Stimulated activated naive B cell treated with anti-CD40 and anti-IgM and Interleukin-4, amounts not matched to agents 10 μg/mL and 1 μg/mL and 100 μg/mL, for 72 hours (primary cell): ENCODE measurements around the gene GPC6.

Source experiments
- ATAC-seq, 2 donors: fragments of 150-1000 bp; cut with Tn5 transposase; replicated peaks; 2 replicates each; pipeline ENCODE4 v1.10.0; 2021; ENCODE audit warnings: moderate library complexity in 1 of 2
- DNase-seq: peaks from one replicate; pipeline ENCODE4 v3.0.0; 2021
- H3K27ac Mint-ChIP-seq: one replicate; pipeline ENCODE4 v1.8.0; 2022; ENCODE audit warnings: mild to moderate bottlenecking, mixed read lengths
- H3K27me3 Mint-ChIP-seq, 2 donors: one replicate each; pipeline ENCODE4 v1.8.0; 2022; ENCODE audit warnings: mixed read lengths in 2 of 2
- H3K36me3 Mint-ChIP-seq, 2 donors: one replicate each; pipeline ENCODE4 v1.8.0; 2022; ENCODE audit warnings: mixed read lengths in 2 of 2, mild to moderate bottlenecking in 1 of 2
- H3K4me1 Mint-ChIP-seq, 2 donors: one replicate each; pipeline ENCODE4 v1.8.0; 2022; ENCODE audit warnings: mixed read lengths in 2 of 2, mild to moderate bottlenecking in 1 of 2
- H3K4me3 Mint-ChIP-seq, 2 donors: one replicate each; pipeline ENCODE4 v1.8.0; 2022; ENCODE audit warnings: mild to moderate bottlenecking in 2 of 2, mixed read lengths in 2 of 2, moderate library complexity in 1 of 2
- H3K9me3 Mint-ChIP-seq, 2 donors: one replicate each; pipeline ENCODE4 v1.8.0; 2022; ENCODE audit warnings: mixed read lengths in 2 of 2, mild to moderate bottlenecking in 1 of 2

Gene GPC6

GRCh38 chr13:94218537-94218936, 991.9 kb downstream of the GPC6 start:
- H3K4me1 Mint-ChIP-seq: peaks cover 0 to 2% of the 10 kb centered on the region in 2 donors
- H3K4me3 Mint-ChIP-seq: no peak overlapping the region
- H3K9me3 Mint-ChIP-seq: no peaks in the 10 kb centered on the region
- DNase-seq (no peak), ATAC-seq (no peak)
- no peaks in the 10 kb centered on the region for H3K36me3 Mint-ChIP-seq
- H3K27ac Mint-ChIP-seq: no peak overlapping the region
- peaks cover 0 to 2% of the 10 kb centered on the region in 2 donors for H3K27me3 Mint-ChIP-seq

GRCh38 chr13:94218951-94219350, 992.3 kb downstream of the GPC6 start:
- Mint-ChIP-seq H3K9me3 (no peaks in the 10 kb centered on the region), H3K27ac (no peak overlapping the region), H3K4me1 (peaks cover 0 to 2% of the 10 kb centered on the region in 2 donors), H3K27me3 (peaks cover 0 to 6% of the 10 kb centered on the region in 2 donors), H3K36me3 (no peaks in the 10 kb centered on the region), H3K4me3 (no peak overlapping the region)
- DNase-seq (no peak), ATAC-seq (no peak)

- peaks cover 0 to under 1% of the 10 kb centered on the region in 2 donors for H3K9me3 Mint-ChIP-seq
- H3K4me1 Mint-ChIP-seq: no peaks in the 10 kb centered on the region
- peaks cover 0 to 7% of the 10 kb centered on the region in 2 donors for H3K27me3 Mint-ChIP-seq
- ATAC-seq (no peak), DNase-seq (no peak)
- no peak overlapping the region for H3K27ac Mint-ChIP-seq
- no peaks in the 10 kb centered on the region for H3K36me3 Mint-ChIP-seq
- no peak overlapping the region for H3K4me3 Mint-ChIP-seq
Observed at GRCh38 chr13:94224670-94225069, 998.1 kb downstream of the GPC6 start.

GRCh38 chr13:94227255-94227879, 1000.8 kb downstream of the GPC6 start:
- Mint-ChIP-seq H3K4me1 (no peaks in the 10 kb centered on the region), H3K4me3 (no peak overlapping the region), H3K9me3 (peaks cover 0 to 3% of the 10 kb centered on the region in 2 donors), H3K27ac (no peak overlapping the region), H3K27me3 (peaks cover 0 to 7% of the 10 kb centered on the region in 2 donors), H3K36me3 (no peaks in the 10 kb centered on the region)
- no peak for ATAC-seq
- DNase-seq: no peak

- Mint-ChIP-seq H3K36me3 (no peaks in the 10 kb centered on the region), H3K4me1 (peaks cover 2 to 6% of the 10 kb centered on the region in 2 donors), H3K9me3 (peaks cover 0 to 3% of the 10 kb centered on the region in 2 donors), H3K4me3 (no peak overlapping the region), H3K27me3 (peaks cover 0 to 2% of the 10 kb centered on the region in 2 donors), H3K27ac (no peak overlapping the region)
- DNase-seq (no peak), ATAC-seq (no peak)
Observed at GRCh38 chr13:94228763-94229162, 1002.2 kb downstream of the GPC6 start.

- Mint-ChIP-seq H3K4me1 (peaks cover 11 to 18% of the 10 kb centered on the region in 2 donors), H3K27me3 (no peaks in the 10 kb centered on the region), H3K36me3 (no peaks in the 10 kb centered on the region), H3K9me3 (peaks cover 0 to 3% of the 10 kb centered on the region in 2 donors), H3K4me3 (no peak overlapping the region), H3K27ac (no peak overlapping the region)
- ATAC-seq (no peak), DNase-seq (no peak)
Observed at GRCh38 chr13:94232161-94232950, 1005.7 kb downstream of the GPC6 start.

GRCh38 chr13:94232956-94233355, 1006.3 kb downstream of the GPC6 start:
- H3K4me1 Mint-ChIP-seq: peaks cover 16 to 24% of the 10 kb centered on the region in 2 donors
- no peak overlapping the region for H3K27ac Mint-ChIP-seq
- no peak for DNase-seq
- H3K9me3 Mint-ChIP-seq: peaks cover 0 to 3% of the 10 kb centered on the region in 2 donors
- no peaks in the 10 kb centered on the region for H3K36me3 Mint-ChIP-seq
- H3K4me3 Mint-ChIP-seq: no peak overlapping the region
- no peak for ATAC-seq
- H3K27me3 Mint-ChIP-seq: no peaks in the 10 kb centered on the region

GRCh38 chr13:94233401-94233800, 1006.8 kb downstream of the GPC6 start:
- DNase-seq: no peak
- ATAC-seq: no peak
- Mint-ChIP-seq H3K27me3 (no peaks in the 10 kb centered on the region), H3K27ac (no peak overlapping the region), H3K9me3 (peaks cover 0 to 3% of the 10 kb centered on the region in 2 donors), H3K36me3 (no peaks in the 10 kb centered on the region), H3K4me1 (peaks cover 16 to 28% of the 10 kb centered on the region in 2 donors), H3K4me3 (no peak overlapping the region)

- no peaks in the 10 kb centered on the region for H3K27me3 Mint-ChIP-seq
- H3K27ac Mint-ChIP-seq: no peak overlapping the region
- no peak overlapping the region for H3K4me3 Mint-ChIP-seq
- ATAC-seq: no peak
- H3K36me3 Mint-ChIP-seq: no peaks in the 10 kb centered on the region
- no peak for DNase-seq
- peaks cover 0 to 3% of the 10 kb centered on the region in 2 donors for H3K9me3 Mint-ChIP-seq
- H3K4me1 Mint-ChIP-seq: peaks cover 20 to 32% of the 10 kb centered on the region in 2 donors
Observed at GRCh38 chr13:94233837-94234236, 1007.2 kb downstream of the GPC6 start.

GRCh38 chr13:94234738-94235137, 1008.1 kb downstream of the GPC6 start:
- Mint-ChIP-seq H3K4me1 (peaks cover 23 to 41% of the 10 kb centered on the region in 2 donors), H3K4me3 (no peak overlapping the region), H3K36me3 (no peaks in the 10 kb centered on the region), H3K27me3 (no peaks in the 10 kb centered on the region), H3K9me3 (peaks cover 0 to 2% of the 10 kb centered on the region in 2 donors), H3K27ac (no peak overlapping the region)
- DNase-seq (no peak), ATAC-seq (peak in 1 of 2 donors; percentile 31)

GRCh38 chr13:94236132-94236531, 1009.5 kb downstream of the GPC6 start:
- no peak for ATAC-seq
- Mint-ChIP-seq H3K27me3 (no peaks in the 10 kb centered on the region), H3K27ac (no peak overlapping the region), H3K36me3 (no peaks in the 10 kb centered on the region), H3K4me1 (peaks cover 23 to 47% of the 10 kb centered on the region in 2 donors), H3K9me3 (peaks cover 0 to 1% of the 10 kb centered on the region in 2 donors), H3K4me3 (peak overlapping the region in 1 of 2 donors; percentile 7)
- DNase-seq: no peak

- Mint-ChIP-seq H3K27ac (no peak overlapping the region), H3K4me3 (no peak overlapping the region), H3K36me3 (no peaks in the 10 kb centered on the region), H3K9me3 (peaks cover 0 to 1% of the 10 kb centered on the region in 2 donors), H3K4me1 (peaks cover 23 to 47% of the 10 kb centered on the region in 2 donors), H3K27me3 (no peaks in the 10 kb centered on the region)
- ATAC-seq (peak; percentile 49 to 68), DNase-seq (no peak)
Observed at GRCh38 chr13:94236872-94237271, 1010.3 kb downstream of the GPC6 start.

- Mint-ChIP-seq H3K4me1 (peaks cover 22 to 46% of the 10 kb centered on the region in 2 donors), H3K4me3 (no peak overlapping the region), H3K36me3 (no peaks in the 10 kb centered on the region), H3K9me3 (peaks cover 0 to 1% of the 10 kb centered on the region in 2 donors), H3K27ac (no peak overlapping the region), H3K27me3 (no peaks in the 10 kb centered on the region)
- peak; percentile 87 for ATAC-seq
- DNase-seq: peak; percentile 6
Observed at GRCh38 chr13:94239135-94239534, 1012.5 kb downstream of the GPC6 start.

GRCh38 chr13:94242554-94242953, 1015.9 kb downstream of the GPC6 start:
- DNase-seq (no peak), ATAC-seq (no peak)
- no peak overlapping the region for H3K4me3 Mint-ChIP-seq
- no peaks in the 10 kb centered on the region for H3K36me3 Mint-ChIP-seq
- no peaks in the 10 kb centered on the region for H3K27me3 Mint-ChIP-seq
- peaks cover 11 to 31% of the 10 kb centered on the region in 2 donors for H3K4me1 Mint-ChIP-seq
- H3K9me3 Mint-ChIP-seq: peaks cover 0 to 1% of the 10 kb centered on the region in 2 donors
- no peak overlapping the region for H3K27ac Mint-ChIP-seq

- peaks cover 5 to 22% of the 10 kb centered on the region in 2 donors for H3K4me1 Mint-ChIP-seq
- no peak for DNase-seq
- no peaks in the 10 kb centered on the region for H3K27me3 Mint-ChIP-seq
- no peak overlapping the region for H3K4me3 Mint-ChIP-seq
- H3K27ac Mint-ChIP-seq: no peak overlapping the region
- H3K36me3 Mint-ChIP-seq: no peaks in the 10 kb centered on the region
- ATAC-seq: no peak
- H3K9me3 Mint-ChIP-seq: peaks cover 0 to 1% of the 10 kb centered on the region in 2 donors
Observed at GRCh38 chr13:94243551-94243950, 1016.9 kb downstream of the GPC6 start.
